VCaP (cell line): ENCODE results near the gene ARGFX.
"Not testable (repeated sequence)": the region's sequence is repeated elsewhere in the genome, so short reads cannot be mapped to it uniquely, and the experiment has no call there.

ENCODE experiments used
- H3K27ac ChIP-seq: fragments of 450-650 bp; 2 replicates; pipeline ENCODE4 v1.5.1; 2017
- TF ChIP-seq, protein P1 (sequence below): fragments of 450-650 bp; conservative IDR thresholded peaks from 2 replicates; pipeline ENCODE4 v1.5.1; 2017; ENCODE audit warnings: mild to moderate bottlenecking, moderate library complexity

Gene ARGFX

GRCh38 chr3:121581691-121582090 lies 13.9 kb downstream of the ARGFX start:
- TF ChIP-seq, protein P1, sequence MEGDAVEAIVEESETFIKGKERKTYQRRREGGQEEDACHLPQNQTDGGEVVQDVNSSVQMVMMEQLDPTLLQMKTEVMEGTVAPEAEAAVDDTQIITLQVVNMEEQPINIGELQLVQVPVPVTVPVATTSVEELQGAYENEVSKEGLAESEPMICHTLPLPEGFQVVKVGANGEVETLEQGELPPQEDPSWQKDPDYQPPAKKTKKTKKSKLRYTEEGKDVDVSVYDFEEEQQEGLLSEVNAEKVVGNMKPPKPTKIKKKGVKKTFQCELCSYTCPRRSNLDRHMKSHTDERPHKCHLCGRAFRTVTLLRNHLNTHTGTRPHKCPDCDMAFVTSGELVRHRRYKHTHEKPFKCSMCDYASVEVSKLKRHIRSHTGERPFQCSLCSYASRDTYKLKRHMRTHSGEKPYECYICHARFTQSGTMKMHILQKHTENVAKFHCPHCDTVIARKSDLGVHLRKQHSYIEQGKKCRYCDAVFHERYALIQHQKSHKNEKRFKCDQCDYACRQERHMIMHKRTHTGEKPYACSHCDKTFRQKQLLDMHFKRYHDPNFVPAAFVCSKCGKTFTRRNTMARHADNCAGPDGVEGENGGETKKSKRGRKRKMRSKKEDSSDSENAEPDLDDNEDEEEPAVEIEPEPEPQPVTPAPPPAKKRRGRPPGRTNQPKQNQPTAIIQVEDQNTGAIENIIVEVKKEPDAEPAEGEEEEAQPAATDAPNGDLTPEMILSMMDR = no peak
- no peak overlapping the region for H3K27ac ChIP-seq

DNA sequence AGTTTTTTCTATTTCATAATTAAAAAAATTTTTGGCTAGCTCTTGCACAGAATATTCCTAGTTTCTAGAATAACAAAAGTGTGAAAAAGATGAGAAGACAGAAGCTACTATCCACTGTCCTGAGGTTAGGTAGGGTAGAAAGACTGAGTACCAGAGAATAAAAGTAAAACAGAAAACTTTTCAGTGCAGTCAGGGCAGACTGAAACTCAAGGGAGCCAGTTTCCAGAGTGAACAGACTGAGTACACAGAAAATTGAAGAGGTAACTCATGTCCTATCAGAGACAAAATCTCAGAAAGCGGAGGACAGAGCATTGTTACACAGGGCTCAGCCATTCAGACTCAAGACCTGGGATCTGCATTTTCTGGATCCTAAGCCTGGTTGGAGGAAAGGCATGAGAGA lies 16.7 kb downstream of the ARGFX start:
- TF ChIP-seq, protein P1 = no peak
- H3K27ac ChIP-seq = no peak overlapping the region

- TF ChIP-seq, protein P1 = no peak
- no peak within 1 kb of the TSS for H3K27ac ChIP-seq
Observed at GRCh38 chr3:121592856-121593702, 25.3 kb downstream of the ARGFX start, which contains the start of gene FBXO40. Gene FBXO40, plus strand, starts transcription at chr3:121593379. Its CDS starts 27,197 bp downstream, at chr3:121620576.

DNA sequence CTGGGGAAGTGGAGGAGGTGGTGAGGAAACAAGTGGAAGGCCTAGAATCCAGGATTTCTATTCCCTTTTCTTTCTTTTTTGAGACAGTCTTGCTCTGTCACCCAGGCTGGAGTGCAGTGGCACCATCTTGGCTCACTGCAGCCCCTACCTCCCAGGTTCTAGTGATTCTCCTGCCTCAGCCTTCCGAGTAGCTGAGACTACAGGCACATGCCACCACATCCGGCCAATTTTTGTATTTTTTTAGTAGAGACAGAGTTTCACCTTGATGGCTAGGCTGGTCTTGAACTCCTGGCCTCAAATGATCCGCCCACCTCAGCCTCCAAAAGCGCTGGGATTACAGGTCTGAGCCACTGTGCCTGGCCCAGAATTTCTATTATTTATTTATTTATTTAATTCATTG lies 26.1 kb downstream of the ARGFX start:
- not testable (repeated sequence) for H3K27ac ChIP-seq

DNA sequence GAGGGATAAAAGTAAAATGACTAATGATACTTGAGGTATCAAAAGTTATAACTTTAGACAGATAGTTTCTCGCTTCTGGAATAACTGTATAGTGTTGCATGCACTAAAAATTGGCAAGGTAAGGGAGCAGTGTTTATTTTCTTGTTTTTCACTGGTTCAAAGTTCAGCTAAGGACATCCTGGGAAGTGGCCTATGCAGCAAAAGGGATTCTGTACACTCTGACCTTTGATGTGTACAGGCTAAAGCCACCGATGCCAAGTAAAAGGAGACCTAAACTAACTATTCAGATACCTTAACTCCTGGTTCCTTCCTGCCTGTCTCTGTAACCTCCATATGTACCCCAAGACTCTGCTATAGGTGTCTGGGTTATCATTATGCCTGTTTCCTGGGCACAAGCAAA lies 27.1 kb downstream of the ARGFX start:
- TF ChIP-seq, protein P1 = no peak
- no peak overlapping the region for H3K27ac ChIP-seq

- TF ChIP-seq, protein P1 = no peak
- no peak overlapping the region for H3K27ac ChIP-seq
Observed at GRCh38 chr3:121595765-121596406, 28.1 kb downstream of the ARGFX start.

DNA sequence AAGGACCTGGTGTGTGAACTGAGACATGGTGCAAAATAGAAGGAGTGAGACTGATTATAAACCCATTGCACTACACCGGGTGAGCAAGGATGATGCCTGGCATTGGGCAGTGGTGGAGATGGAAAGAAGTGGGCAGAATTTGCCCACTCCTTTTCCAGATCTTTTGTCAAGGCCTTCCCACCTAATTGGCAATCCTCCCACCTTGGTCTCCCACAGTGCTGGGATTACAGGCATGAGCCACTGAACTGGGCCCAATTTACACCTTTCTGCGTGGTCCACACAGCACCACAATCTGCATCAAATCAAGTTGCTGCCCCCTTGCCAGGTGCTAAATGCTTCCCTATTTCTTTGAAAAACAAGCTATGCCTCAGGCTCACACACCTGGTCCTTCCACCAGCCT lies 30.8 kb downstream of the ARGFX start:
- H3K27ac ChIP-seq = no peak overlapping the region
- TF ChIP-seq, protein P1 = no peak

- not testable (repeated sequence) for H3K27ac ChIP-seq
Observed at GRCh38 chr3:121599900-121600299, 32.2 kb downstream of the ARGFX start.
